Choroid plexus epithelial cell (primary cell): Measurements from ENCODE around the gene TRIM9.

Experiments
- DNase-seq: peaks from one replicate; pipeline ENCODE4 v3.0.0-alpha.2; 2010; ENCODE audit warnings: low read depth
- H3K4me3 ChIP-seq: 2 replicates; pipeline ENCODE4 v1.5.1; 2011; ENCODE audit warnings: low read depth, mild to moderate bottlenecking, control low read depth, low read length, moderate library complexity
- CTCF ChIP-seq: conservative IDR thresholded peaks from 2 replicates; pipeline ENCODE4 v1.5.1; 2011; ENCODE audit warnings: low read depth, mild to moderate bottlenecking, control low read depth, inconsistent platforms, low read length, moderate library complexity

The TRIM9 gene

DNA sequence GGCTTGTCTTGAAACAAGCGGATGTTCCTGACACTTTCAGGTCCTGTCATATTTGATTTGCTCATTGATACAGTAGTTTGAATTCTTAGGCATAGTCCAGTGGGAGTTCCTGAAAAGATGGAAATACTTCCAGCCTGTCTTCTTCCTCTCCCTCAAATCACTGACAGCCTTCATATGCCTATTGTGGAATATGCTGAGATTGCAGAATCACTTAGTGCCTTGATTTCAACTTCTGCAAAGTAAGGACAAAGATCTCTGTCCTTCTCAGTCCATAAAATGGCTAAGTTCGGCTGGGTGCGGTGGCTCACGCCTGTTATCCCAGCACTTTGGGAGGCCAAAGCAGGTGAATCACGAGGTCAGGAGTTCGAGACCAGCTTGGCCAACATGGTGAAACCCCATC lies 143.9 kb downstream of the TRIM9 start:
- no peak for TF ChIP-seq CTCF
- no peak for DNase-seq
- H3K4me3 ChIP-seq: no peak overlapping the region

GRCh38 chr14:50948205-50948604 lies 146.7 kb downstream of the TRIM9 start:
- no peak for DNase-seq
- H3K4me3 ChIP-seq: no peak overlapping the region
- TF ChIP-seq CTCF: no peak

GRCh38 chr14:50947446-50947845 lies 147.5 kb downstream of the TRIM9 start:
- DNase-seq: peak; percentile 62
- TF ChIP-seq CTCF: no peak
- H3K4me3 ChIP-seq: no peak overlapping the region

GRCh38 chr14:50946234-50946935 lies 148.5 kb downstream of the TRIM9 start:
- no peak overlapping the region for H3K4me3 ChIP-seq
- DNase-seq: no peak
- no peak for TF ChIP-seq CTCF

GRCh38 chr14:50944647-50945413 lies 150.1 kb downstream of the TRIM9 start:
- peak overlapping the region; percentile 86 for H3K4me3 ChIP-seq
- no peak for TF ChIP-seq CTCF
- DNase-seq: peak; percentile 48

DNA sequence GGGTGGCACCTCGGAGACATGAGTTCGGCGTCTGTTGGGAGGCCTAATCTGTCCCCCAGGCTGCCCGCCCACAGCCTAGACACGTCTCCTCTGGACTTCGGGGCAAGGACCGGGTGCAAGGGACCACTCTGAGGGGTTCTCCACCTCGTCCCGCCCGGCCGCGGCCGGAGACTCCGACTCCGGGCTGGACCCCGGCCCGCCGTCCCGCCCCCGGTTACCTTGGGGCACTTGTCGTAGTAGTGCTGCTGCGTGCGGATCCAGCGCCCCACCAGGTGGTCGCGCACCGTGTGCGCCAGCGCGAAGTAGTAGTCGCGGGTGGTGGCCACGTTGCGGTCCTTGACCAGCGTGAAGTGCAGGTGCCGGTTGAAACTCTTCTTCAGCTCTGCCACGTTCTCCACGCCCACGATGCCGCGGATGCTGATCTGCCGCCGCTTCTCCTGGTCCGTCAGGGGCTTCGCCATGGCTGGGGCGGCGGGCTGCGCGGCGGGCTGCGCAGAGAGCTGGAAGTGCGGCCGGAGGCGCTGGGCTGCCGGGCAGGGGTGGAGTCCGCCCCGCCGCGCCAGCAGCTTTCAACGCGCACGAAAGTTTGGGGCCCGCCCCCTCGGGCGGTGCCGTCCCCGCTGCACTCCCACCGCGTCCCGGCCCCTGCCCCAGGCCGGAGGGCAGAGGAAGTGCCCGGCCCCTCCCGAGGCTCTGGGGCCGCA lies 150.8 kb downstream of the TRIM9 start, which contains the start of gene PYGL:
TSS of gene PYGL (minus strand) at position 541 of the 704 bp plus-strand sequence. CDS start at position 461, 80 bp downstream.
- H3K4me3 ChIP-seq: peak within 1 kb of the TSS; percentile 86
- no peak for TF ChIP-seq CTCF
- peak; percentile 63 for DNase-seq
